ENCODE measurements around the gene USP20. TPM values are rescaled to one million over a fixed set of nuclear protein-coding genes. Genes with fewer than 3 reads are reported as not detected.

The USP20 gene
- polyA plus RNA-seq, 3 donors: 12.7 to 15.9 (median 15.7) TPM

GRCh38 chr9:129816501-129817435, 18.5 kb upstream of the USP20 start:
- 68 to 82% (median 75%) methylated on average over 14 of the region's 14 CpGs for WGBS, 3 donors
- no peak overlapping the region for H3K27ac ChIP-seq (ENCODE audit: low read depth, low read length)

GRCh38 chr9:129822898-129823541, 12.2 kb upstream of the USP20 start:
- WGBS, 3 donors: 11 to 23% (median 17%) methylated on average over 25 to 26 of the region's 26 CpGs
- no peak overlapping the region for H3K27ac ChIP-seq (ENCODE audit: low read depth, low read length)

GRCh38 chr9:129823542-129823934, 11.7 kb upstream of the USP20 start:
- peak overlapping the region; percentile 34 for H3K27ac ChIP-seq (ENCODE audit: low read depth, low read length)
- WGBS, 3 donors: 0 to 3% (median 3%) methylated on average over 12 to 15 of the region's 15 CpGs

- 4 to 5% (median 4%) methylated on average over 41 to 47 of the region's 47 CpGs for WGBS, 3 donors
- peak within 1 kb of the TSS; percentile 34 for H3K27ac ChIP-seq (ENCODE audit: low read depth, low read length)
Observed at GRCh38 chr9:129823935-129824601, 11.2 kb upstream of the USP20 start, which contains the start of gene TOR1A. Gene TOR1A, minus strand, starts transcription at chr9:129824136. Its CDS starts 51 bp downstream, at chr9:129824085.

GRCh38 chr9:129826344-129826743, 8.9 kb upstream of the USP20 start:
- H3K27ac ChIP-seq (ENCODE audit: low read depth, low read length): no peak overlapping the region
- 73 to 84% (median 82%) methylated on average over 6 of the region's 6 CpGs for WGBS, 3 donors

- no peak overlapping the region for H3K27ac ChIP-seq (ENCODE audit: low read depth, low read length)
- 86 to 98% (median 88%) methylated on average over 1 of the region's 1 CpG for WGBS, 3 donors
Observed at GRCh38 chr9:129826759-129827158, 8.5 kb upstream of the USP20 start.

- WGBS, 3 donors: 77 to 90% (median 85%) methylated on average over 9 of the region's 9 CpGs
- H3K27ac ChIP-seq (ENCODE audit: low read depth, low read length): no peak overlapping the region
Observed at GRCh38 chr9:129828051-129828450, 7.2 kb upstream of the USP20 start.

- no peak overlapping the region for H3K27ac ChIP-seq (ENCODE audit: low read depth, low read length)
- WGBS, 3 donors: 89 to 94% (median 93%) methylated on average over 10 of the region's 10 CpGs
Observed at GRCh38 chr9:129828969-129829368, 6.3 kb upstream of the USP20 start.

- 88 to 98% (median 91%) methylated on average over 1 of the region's 1 CpG for WGBS, 3 donors
- no peak overlapping the region for H3K27ac ChIP-seq (ENCODE audit: low read depth, low read length)
Observed at GRCh38 chr9:129832982-129833381, 2.3 kb upstream of the USP20 start.

- H3K27ac ChIP-seq (ENCODE audit: low read depth, low read length): peak overlapping the region; percentile 19
- 1 to 2% (median 1%) methylated on average over 32 of the region's 32 CpGs for WGBS, 3 donors
Observed at GRCh38 chr9:129834489-129835127, 650 bp upstream of the USP20 start.

- WGBS, 3 donors: 0 to 1% (median 0%) methylated on average over 19 of the region's 19 CpGs
- H3K27ac ChIP-seq (ENCODE audit: low read depth, low read length): no peak overlapping the region
Observed at GRCh38 chr9:129835860-129836223, 584 bp downstream of the USP20 start.

GRCh38 chr9:129836311-129837007, 1.2 kb downstream of the USP20 start:
- no peak overlapping the region for H3K27ac ChIP-seq (ENCODE audit: low read depth, low read length)
- 29 to 37% (median 35%) methylated on average over 16 of the region's 16 CpGs for WGBS, 3 donors

- WGBS, 3 donors: 85 to 87% (median 86%) methylated on average over 12 of the region's 12 CpGs
- H3K27ac ChIP-seq (ENCODE audit: low read depth, low read length): no peak overlapping the region
Observed at GRCh38 chr9:129838707-129839259, 3.5 kb downstream of the USP20 start.

- no peak overlapping the region for H3K27ac ChIP-seq (ENCODE audit: low read depth, low read length)
- 73 to 84% (median 76%) methylated on average over 9 to 10 of the region's 10 CpGs for WGBS, 3 donors
Observed at GRCh38 chr9:129839324-129840023, 4.2 kb downstream of the USP20 start.

- 76 to 78% (median 76%) methylated on average over 8 of the region's 8 CpGs for WGBS, 3 donors
Observed at GRCh38 chr9:129840034-129840433, 4.8 kb downstream of the USP20 start.

GRCh38 chr9:129841071-129841470, 5.8 kb downstream of the USP20 start:
- H3K27ac ChIP-seq (ENCODE audit: low read depth, low read length): no peak overlapping the region
- 40 to 81% (median 81%) methylated on average over 4 of the region's 4 CpGs for WGBS, 3 donors

More at GRCh38 chr9:129840034-129840433, 4.8 kb downstream of the USP20 start:
- H3K27ac ChIP-seq (ENCODE audit: low read depth, low read length): no peak overlapping the region

- 53 to 61% (median 61%) methylated on average over 2 of the region's 2 CpGs for WGBS, 3 donors
Observed at GRCh38 chr9:129845373-129845772, 10.1 kb downstream of the USP20 start.

More at GRCh38 chr9:129845373-129845772, 10.1 kb downstream of the USP20 start:
- H3K27ac ChIP-seq (ENCODE audit: low read depth, low read length): no peak overlapping the region
